GM18951 (cell line): ENCODE results near the gene CSNK1D.

ENCODE experiments used
- POLR2A ChIP-seq: IDR thresholded peaks from 4 replicates; pipeline ENCODE4 v1.6.1; 2011; ENCODE audit warnings: mild to moderate bottlenecking; ENCODE audit not compliant: insufficient read length, insufficient read depth; ENCODE audit errors: extremely low read depth
- in situ Hi-C: fragments of 300-500 bp; cut with MboI; formaldehyde crosslinking; loops from one replicate; pipeline ENCODE4 v1.12.0; 2022; ENCODE audit warnings: low sequenced_read_pairs, mixed read lengths, inconsistent platforms; ENCODE audit not compliant: unreplicated experiment

Gene CSNK1D

GRCh38 chr17:82219753-82220709 is 53.5 kb downstream of the CSNK1D start:
- TF ChIP-seq POLR2A = no peak
- in situ Hi-C loops = no loop called here

- in situ Hi-C loops = no loop called here
- no peak for TF ChIP-seq POLR2A
These were observed 54.4 kb downstream of the CSNK1D start for GRCh38 chr17:82219083-82219482.

GRCh38 chr17:82218349-82219075 is 55.0 kb downstream of the CSNK1D start:
- no peak for TF ChIP-seq POLR2A
- in situ Hi-C loops = no loop called here

DNA sequence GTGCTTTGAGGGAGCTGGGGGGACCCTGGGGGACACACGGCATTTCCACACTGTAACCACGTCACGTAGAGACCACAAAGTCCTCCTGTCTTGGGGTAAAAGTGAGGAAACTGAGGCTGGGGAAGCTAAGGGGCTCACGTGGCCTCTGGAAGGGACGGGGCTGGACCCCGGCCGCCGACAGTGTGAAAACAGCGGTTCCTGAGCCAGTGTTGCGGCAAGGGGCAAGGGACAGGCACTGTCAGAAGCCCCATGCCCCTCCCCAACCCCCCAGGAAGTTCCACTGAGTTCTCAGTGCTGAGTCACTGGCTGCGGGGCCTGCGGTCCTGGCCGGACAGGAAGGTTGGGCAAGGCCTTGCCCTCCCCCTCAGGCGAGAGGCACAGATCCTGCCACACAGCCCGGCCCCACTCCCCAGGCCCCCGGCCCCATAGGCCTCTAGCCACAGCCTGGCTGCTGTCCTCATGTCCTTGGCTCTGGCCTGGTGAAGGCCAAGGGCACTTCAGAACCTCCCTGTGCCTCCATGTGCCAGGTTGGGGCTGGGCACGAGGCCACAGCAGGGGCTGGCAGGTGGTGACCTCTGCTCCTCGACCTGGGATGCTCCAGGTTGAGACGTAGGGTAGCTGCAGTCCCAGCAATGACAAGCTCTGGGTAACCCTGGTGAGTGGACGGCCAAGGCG is 55.8 kb downstream of the CSNK1D start:
- in situ Hi-C loops = no loop called here
- no peak for TF ChIP-seq POLR2A

GRCh38 chr17:82217120-82217529 is 56.4 kb downstream of the CSNK1D start:
- in situ Hi-C loops = no loop called here
- no peak for TF ChIP-seq POLR2A

DNA sequence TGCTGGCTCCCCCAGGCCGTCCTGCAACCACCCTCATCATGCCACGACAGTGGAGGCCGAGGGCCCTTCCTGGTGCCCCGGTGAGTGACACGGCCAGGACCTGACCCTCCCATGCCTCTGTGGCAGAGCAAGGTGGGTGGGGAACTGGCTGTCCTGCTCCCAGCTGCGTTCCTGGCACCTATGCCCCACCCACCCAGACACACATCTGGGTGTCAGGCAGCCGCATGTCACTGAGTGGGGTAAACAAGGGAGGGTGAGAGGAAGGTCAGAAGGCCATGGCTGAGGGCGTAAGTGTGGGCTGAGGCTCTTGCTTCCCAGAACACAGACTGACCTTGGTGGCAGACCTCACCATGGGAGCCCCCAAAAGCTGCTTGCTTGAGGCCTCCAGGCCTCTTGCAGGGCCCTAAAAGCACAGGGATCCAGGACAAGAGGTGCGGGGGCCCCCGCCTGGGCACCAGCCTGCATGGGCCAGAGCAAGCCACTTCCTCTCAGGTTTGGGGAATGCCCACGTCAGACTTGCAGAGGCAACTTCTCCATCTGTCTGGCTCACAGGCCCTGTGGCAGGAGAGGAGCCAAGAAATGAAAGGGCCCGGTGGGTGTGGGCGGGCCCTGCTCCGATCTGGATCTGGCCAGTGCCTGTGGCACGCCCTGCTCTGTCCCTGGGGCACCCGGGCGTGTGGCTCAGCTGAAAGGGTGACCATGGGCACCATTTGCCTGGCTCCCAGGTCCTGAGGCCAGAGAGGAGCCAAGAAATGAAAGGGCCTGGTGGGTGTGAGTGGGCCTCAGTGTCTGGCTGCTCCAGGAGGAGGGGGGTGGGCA is 57.0 kb downstream of the CSNK1D start:
- peak; percentile 38 for TF ChIP-seq POLR2A
- in situ Hi-C loops = no loop called here

DNA sequence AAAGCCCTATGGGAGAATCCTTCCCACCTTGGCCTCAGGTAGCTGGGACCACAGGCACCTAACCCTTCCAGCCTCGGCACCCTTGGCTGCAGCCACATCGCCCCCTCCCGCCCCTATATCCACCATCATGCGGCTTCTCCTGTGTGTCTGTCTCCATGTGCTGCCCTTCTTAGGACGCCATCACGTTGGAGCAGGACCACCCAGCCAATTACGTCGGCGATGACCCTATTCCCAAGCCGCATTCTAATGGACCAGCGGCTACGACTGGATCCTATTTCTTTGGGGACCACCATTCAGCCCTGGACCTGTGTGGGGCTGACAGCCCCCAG is 57.6 kb downstream of the CSNK1D start:
- no peak for TF ChIP-seq POLR2A
- in situ Hi-C loops = no loop called here

- no peak for TF ChIP-seq POLR2A
- in situ Hi-C loops = no loop called here
These were observed 58.2 kb downstream of the CSNK1D start for GRCh38 chr17:82215095-82215971.

DNA sequence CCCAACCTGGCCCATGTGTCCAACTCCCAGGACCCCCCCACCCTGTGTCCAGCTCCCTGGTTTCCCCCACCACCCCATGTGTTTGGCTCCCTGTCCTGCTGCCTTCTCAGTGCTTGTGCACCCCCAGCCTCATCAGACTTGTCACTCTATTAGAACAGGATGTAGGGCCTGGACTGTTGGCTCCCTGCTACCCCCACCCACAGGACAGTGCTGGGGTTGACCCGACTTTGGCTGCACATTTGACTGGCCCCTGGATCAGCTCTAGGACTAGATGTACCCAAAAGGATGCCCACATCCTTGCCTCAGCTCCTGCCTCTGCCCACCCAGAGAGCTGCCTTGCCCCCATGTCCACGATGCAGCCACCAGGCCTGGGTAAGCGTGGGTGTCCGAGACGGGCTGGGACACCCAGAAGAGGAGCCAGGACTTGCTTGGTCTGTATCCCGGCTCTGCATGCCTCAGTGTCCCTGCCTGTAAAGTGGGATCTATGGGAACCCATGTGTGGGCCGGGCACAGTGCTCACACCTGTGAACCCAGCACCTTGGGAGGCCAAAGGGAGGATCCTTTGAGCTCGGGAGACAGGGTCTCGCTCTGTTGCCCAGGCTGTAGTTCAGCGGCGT is 59.4 kb downstream of the CSNK1D start:
- in situ Hi-C loops = no loop called here
- TF ChIP-seq POLR2A = no peak

GRCh38 chr17:82213251-82214011 is 60.1 kb downstream of the CSNK1D start:
- TF ChIP-seq POLR2A = no peak
- in situ Hi-C loops = no loop called here
